ENCODE data around the gene ITGA11.
A peak's percentile ranks its signal among the peaks of the same experiment; 100 is the strongest.

The ITGA11 gene

GRCh38 chr15:68389041-68389930, 42.7 kb downstream of the ITGA11 start:
- DNase-seq: no peak

DNA sequence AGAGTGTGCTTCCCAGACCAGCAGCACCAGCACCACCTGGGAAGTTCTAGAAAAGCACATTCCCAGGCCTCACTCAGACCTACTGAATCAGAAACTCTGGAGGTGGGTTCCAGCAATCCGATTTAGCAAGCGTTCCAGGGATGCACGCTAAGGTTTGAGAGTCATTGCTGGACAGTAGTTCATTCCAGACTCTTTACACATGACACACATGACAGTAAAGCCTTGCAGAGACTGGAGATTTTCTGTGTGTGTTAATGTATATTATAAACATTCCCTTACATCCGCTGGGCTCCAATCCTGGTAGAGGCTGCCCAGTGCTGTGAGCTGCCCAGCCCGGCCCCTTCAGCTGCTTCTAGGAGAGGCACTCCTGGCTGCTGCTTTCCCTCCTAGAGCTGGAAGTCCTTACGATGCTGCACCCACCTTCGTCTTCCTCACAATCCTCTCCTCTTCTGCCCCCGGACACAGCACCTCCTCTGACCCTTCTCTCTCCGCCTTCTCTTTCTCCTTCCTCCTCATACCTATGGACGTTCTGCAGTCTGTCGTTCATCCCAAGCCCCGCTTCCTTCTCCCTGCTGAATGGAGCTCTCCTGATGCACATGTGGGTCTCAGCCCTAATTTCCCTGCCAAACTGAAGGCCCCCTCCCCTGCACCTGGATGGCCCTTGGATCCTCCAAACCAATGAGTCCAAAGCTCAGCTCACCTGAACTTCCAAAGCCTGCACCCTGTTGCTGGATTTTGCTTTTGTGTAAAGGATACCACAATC, 44.4 kb downstream of the ITGA11 start:
- DNase-seq: no peak

DNA sequence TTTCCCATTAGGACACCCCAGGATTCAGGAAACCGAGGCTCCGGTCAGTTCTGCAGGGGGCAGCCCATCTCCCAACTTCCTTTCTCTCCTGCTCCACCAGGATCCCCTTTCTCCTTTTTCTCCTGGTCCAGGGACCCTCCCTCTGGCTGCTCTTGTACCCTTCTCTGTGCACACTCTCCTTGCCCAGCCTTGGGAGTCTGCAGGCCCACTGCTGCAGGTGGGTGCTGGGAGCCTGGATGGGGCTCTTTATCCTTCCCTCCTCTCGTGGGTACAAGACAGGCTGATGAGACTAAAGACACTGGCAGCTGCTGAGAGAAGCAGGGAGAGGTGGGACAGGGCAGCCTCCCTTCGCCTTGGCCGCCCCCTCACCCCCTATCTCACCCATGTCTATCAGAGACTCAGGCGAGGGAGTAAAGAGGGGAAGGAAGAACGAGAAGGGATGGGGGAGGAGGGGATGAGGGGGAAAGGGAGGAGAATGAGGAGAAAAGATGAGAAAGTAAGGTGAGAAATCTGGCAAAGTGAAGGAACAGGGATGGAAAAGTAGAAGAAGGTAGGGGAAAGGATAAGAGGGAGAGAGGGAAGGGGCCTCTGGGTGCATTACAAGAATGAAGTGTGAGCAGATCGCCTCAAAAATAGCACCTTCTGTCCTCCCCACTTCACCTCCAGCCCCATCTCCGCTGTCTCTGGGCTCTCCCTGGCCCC, 45.2 kb downstream of the ITGA11 start:
- no peak for DNase-seq

DNA sequence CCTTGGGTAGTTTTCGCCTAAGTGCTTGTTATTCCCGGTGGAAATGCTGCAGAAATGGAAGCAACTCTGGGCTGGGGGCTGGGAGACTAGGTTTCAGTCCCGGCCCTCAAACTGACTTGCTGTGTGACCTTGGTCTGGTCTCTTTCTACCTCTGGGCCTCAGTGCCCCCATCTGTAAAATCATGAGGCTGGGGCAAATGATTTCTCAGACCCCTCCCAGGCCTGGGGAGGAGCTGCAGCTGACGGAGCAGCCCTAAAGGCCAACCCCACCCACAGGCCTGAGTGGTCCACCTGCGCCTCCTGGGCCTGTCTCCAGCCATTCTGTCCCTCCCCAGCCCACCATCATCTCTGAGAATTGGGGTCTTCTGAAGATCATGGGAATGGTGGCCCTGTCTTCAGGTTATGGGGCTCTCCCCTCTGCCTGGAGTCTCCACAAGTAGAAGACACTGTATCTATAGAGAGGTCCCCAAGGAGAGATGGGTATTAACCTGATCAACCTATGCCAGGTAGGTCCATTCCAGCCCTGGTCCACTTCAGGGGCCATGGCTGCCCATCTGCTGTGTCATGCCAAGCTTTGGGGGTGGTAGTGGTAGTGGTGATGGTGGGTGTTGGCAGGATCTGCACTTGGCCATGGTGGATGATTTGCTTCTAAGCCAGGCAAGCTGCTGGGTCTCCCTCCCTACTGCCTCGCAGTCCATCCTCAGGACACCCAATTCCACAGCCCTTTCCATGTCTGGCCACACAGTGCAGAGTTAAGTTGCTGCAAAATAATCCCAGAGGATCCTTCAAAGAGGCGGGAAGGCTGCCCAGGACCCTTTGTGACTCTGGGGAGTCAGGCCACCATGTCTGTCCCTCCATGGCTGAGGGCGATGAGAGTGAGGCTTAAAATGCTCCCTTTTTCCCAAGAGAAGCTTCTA, 46.0 kb downstream of the ITGA11 start:
- no peak for DNase-seq

GRCh38 chr15:68385240-68385561, 46.8 kb downstream of the ITGA11 start:
- no peak for DNase-seq

- DNase-seq: no peak
These were observed 47.3 kb downstream of the ITGA11 start for GRCh38 chr15:68384451-68385239.

DNA sequence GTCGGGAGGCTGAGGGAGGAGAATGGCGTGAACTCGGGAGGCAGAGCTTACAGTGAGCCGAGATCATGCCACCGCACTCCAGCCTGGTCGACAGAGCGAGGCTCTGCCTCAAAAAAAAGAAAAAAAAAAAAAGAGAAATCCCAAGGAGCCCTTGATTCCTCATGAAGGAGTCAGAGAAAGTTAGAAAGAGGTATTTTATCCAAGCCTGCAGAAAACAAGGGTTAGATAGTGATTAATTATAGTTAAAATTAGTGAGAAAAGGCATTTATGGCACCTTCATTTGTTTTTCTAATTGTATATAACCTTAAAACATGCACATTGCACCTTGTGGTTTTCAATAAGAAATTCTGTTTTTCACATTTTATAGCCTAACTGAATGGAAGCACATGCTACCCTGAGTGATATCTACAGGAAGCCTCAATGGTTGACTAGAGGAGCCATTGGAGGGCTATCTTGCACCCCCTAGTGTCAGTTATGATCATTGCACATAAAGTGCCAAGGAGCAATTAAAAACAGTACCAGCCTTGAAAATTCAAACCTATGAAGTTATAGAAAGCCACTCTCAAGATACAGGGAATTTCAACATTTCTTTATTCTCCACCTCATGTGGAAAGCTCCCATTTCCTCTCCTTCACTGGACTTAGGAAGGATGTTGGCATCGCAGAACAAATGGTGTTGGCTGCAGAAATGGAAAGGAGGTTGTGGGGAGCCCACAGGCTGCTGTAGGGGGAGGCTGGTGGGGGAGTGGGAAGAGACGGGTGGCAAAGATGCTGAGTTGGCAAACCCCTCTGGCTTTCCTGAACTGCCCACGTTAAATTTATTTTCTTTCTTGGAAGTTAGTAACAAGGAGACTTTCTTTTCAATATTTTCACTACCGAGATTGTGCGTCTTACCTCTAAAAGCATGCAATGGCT, 48.5 kb downstream of the ITGA11 start:
- peak; percentile 6 for DNase-seq

DNA sequence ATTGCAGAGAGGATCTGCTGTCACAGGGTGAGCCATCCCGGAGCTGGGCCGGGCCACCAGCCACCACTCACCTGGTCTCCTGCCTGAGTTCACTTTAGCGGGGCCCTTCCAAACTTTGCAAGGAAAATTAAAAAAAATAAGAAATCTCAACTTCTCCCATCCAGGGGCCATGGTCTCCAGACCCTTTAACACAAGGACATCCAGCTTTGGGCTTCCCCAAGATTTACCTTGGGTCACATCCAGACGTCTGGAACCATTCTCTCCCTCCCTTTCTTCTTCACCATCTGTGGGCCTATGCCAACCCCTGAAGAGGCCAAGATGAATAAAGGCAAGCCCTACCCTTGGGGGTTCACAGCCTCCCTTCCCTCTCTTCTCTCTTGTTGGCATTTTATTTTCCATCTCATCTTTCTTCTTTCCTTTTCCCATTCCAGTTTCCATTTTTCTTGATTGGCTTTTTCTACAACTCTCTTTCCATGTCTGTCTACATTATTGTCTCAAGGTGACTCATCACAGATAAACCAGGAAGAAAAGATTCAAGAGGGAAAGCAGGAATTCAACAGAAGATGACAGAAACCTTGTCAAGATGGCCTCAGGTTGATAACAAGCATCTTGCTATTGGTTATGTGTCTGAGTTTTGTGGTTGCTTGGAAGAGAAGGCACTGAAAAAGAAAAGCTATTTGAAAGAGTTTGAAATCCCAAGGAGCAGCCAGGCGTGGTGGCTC, 49.5 kb downstream of the ITGA11 start:
- DNase-seq: no peak

DNA sequence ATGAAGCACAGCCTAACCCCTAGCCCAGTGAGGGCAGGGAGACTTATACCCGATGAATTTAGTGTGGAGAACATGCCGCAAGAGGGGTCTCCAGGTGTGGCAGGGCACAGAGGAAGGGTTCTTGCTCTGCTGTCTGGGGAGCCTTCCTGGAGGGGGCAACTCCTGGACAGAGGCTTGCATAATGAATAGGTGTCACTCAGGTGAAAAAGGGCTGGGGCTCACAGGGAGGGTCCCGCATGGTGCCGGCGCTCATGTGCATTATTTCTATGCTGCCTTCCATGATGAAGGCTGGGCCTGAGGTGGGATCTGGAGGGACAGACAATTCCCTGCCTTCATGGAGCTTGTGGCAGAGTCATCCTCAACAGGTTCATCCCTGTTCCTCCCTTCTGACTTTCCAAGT, 51.5 kb downstream of the ITGA11 start:
- DNase-seq: no peak

GRCh38 chr15:68379759-68380290, 52.1 kb downstream of the ITGA11 start:
- no peak for DNase-seq

GRCh38 chr15:68379058-68379758, 52.8 kb downstream of the ITGA11 start:
- DNase-seq: no peak

DNA sequence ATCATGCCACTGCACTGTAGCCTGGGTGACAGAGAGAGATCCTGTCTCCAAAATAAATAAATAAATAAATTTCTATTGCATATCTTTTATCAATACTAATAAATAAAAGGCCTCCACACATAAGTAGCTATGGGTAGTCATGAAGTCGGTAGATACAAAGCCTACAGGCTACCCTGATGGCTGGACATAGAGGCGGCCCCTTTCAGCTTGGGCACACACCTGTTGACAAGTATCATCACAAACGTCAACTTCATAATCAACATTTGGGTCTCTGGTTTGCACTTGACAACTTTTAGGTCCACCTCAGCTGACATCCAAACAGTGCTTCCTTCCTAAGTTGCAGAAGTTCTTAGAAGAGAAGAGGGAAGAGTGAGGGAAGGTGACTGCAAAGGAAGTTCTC, 53.4 kb downstream of the ITGA11 start:
- DNase-seq: no peak

- DNase-seq: no peak
These were observed 54.2 kb downstream of the ITGA11 start for GRCh38 chr15:68377766-68378165.

DNA sequence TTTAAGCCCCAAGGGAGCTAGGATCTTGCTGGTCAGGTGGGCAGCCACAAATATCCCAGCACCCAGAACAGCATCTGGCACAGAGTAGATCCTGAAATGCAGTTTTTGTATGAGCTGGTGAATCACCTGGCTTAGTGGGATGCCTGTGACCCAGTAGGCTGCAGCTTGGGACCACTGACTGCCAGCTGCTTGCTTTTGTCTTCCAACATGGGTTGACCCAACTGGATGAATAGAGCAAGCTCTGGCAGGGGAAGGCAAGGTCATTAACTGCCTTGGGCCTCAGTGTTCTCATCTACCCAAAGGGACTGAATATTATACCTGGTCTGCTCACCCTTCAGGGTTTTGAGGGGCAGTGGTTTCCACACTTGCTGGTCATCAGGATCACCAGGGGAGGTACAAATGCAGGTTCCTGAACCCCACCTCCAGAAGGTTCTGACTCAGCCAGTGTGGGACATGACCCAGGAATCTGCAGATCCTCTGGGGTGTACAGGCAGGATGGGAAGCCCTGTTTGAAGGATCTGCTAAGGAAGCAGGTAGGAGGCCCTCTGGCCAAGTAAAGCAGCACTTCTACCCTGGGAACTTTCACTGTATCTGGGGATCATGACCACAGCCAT, 55.4 kb downstream of the ITGA11 start:
- DNase-seq: no peak

GRCh38 chr15:68375716-68376220, 56.2 kb downstream of the ITGA11 start:
- no peak for DNase-seq

GRCh38 chr15:68375191-68375631, 56.8 kb downstream of the ITGA11 start:
- DNase-seq: no peak

- DNase-seq: no peak
These were observed 57.7 kb downstream of the ITGA11 start for GRCh38 chr15:68374168-68374745.

DNA sequence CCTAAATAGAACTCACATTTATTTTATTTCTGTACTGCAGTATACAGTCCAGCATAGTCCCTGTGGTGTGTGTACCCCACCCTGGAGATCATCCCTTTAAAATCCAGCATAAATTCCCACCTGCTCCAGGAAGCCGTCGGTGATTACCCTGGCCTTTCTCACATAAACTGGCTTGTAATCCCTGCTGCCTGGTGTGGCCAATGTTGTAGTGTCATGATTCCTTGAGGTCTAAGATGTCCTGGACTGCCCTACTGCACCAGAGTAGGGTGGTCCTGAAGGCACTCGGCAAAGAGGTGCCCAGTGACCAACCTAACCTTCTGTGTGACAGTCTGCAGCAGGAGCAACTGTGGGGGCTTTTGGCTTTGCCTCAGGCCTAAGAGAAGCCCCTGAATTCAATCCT, 58.9 kb downstream of the ITGA11 start:
- DNase-seq: no peak
